Neutrophil (primary cell): ENCODE results near the gene ANKRD44.

ENCODE experiments used
- H3K27ac ChIP-seq: fragments of 200-600 bp; sonication (generic); 2 replicates; pipeline ENCODE4 v1.5.1; 2016; ENCODE audit warnings: mild to moderate bottlenecking, moderate library complexity
- H3K27me3 ChIP-seq: fragments of 200-600 bp; sonication (generic); 2 replicates; pipeline ENCODE4 v1.6.0; 2016; ENCODE audit warnings: mild to moderate bottlenecking
- H3K36me3 ChIP-seq: fragments of 200-600 bp; sonication (generic); 2 replicates; pipeline ENCODE4 v1.5.1; 2017
- H3K4me1 ChIP-seq, 2 experiments: fragments of 200-600 bp in 1 of 2; sonication (generic) in 1 of 2; 1 replicate in 1 of 2; 2 replicates in 1 of 2; pipeline versions ENCODE4 v1.5.1 to v1.6.1; 2013 to 2016; ENCODE audit warnings: low read depth in 1 of 2, low read length in 1 of 2, mild to moderate bottlenecking in 1 of 2, moderate library complexity in 1 of 2; ENCODE audit not compliant: control insufficient read depth in 1 of 2, insufficient read depth in 1 of 2
- H3K4me3 ChIP-seq, 2 experiments: fragments of 200-600 bp in 1 of 2; sonication (generic) in 1 of 2; 1 replicate in 1 of 2; 2 replicates in 1 of 2; pipeline ENCODE4 v1.5.1; 2013 to 2016; ENCODE audit warnings: low read depth in 1 of 2, low read length in 1 of 2, mild to moderate bottlenecking in 1 of 2, moderate library complexity in 1 of 2
- H3K9me3 ChIP-seq: fragments of 200-600 bp; sonication (generic); 2 replicates; pipeline ENCODE4 v1.5.1; 2016
- TF ChIP-seq, protein P1 (sequence below): fragments of 200-600 bp; sonication (generic); IDR thresholded peaks from 2 replicates; pipeline ENCODE4 v1.5.1; 2016; ENCODE audit warnings: antibody characterized with exemption

ANKRD44 gene

DNA sequence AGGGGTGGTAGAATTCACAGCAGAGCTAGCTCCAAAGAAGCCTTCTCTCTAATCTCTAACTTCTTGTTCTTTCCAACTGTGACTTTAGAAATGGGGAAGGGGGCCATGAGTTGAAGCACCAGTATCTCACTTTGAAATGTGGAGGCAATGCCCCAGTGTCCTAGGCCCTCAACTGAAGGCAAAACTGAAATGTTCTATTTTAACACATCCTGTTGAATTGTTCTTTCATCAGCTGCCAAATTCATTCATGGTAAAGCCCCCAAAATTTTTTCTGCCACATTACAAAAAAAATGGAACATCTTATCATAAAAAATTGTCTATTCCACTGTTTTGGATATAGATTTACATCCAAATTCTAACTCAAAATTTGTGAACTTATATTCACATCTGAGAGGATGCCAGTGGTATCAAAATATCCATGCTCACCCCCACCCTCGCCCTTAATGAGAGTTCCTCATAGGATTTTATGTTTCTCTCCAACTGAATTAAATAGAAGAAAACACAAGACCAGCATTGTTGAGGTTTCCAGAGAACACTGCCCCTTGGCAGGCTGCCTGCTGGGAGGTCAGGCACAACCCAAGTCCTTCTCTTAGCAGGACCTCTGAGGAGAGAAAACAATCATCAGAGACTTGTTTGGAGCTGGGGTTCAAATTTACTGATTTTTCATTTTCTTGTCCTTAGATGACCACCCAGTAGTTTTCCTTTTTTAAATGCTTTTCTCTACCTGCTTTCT, 236.7 kb downstream of the ANKRD44 start:
- H3K4me1 ChIP-seq = no peaks in the 10 kb centered on the region
- no peak overlapping the region for H3K4me3 ChIP-seq
- no peaks in the 10 kb centered on the region for H3K27me3 ChIP-seq
- no peaks in the 10 kb centered on the region for H3K9me3 ChIP-seq
- TF ChIP-seq, protein P1, sequence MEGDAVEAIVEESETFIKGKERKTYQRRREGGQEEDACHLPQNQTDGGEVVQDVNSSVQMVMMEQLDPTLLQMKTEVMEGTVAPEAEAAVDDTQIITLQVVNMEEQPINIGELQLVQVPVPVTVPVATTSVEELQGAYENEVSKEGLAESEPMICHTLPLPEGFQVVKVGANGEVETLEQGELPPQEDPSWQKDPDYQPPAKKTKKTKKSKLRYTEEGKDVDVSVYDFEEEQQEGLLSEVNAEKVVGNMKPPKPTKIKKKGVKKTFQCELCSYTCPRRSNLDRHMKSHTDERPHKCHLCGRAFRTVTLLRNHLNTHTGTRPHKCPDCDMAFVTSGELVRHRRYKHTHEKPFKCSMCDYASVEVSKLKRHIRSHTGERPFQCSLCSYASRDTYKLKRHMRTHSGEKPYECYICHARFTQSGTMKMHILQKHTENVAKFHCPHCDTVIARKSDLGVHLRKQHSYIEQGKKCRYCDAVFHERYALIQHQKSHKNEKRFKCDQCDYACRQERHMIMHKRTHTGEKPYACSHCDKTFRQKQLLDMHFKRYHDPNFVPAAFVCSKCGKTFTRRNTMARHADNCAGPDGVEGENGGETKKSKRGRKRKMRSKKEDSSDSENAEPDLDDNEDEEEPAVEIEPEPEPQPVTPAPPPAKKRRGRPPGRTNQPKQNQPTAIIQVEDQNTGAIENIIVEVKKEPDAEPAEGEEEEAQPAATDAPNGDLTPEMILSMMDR = no peak
- H3K27ac ChIP-seq = no peak overlapping the region
- H3K36me3 ChIP-seq = peaks cover 82% of the 10 kb centered on the region

DNA sequence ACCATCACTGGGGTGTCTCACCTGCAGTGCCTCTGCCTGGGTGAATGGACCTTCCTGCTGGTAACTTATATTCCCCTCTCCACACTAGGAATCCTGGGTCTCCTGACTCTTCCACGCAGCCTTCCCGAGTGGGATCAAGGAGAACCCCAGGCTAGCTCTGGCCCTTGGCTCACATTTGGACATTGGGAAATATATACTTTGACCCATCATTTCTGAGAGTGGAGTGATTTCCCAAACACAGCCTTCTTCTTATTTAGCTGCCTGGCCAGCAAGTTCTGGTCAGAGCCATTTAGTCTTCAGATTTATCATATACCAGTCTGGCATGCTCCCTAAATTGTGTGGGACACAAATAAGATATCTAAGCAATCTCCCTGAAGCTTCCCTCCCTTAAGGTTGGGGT, 237.3 kb downstream of the ANKRD44 start:
- H3K4me3 ChIP-seq = no peak overlapping the region
- no peaks in the 10 kb centered on the region for H3K9me3 ChIP-seq
- H3K27me3 ChIP-seq = no peaks in the 10 kb centered on the region
- H3K36me3 ChIP-seq = peaks cover 78% of the 10 kb centered on the region
- TF ChIP-seq, protein P1 = no peak
- H3K4me1 ChIP-seq = no peaks in the 10 kb centered on the region
- H3K27ac ChIP-seq = peak overlapping the region; percentile 18

DNA sequence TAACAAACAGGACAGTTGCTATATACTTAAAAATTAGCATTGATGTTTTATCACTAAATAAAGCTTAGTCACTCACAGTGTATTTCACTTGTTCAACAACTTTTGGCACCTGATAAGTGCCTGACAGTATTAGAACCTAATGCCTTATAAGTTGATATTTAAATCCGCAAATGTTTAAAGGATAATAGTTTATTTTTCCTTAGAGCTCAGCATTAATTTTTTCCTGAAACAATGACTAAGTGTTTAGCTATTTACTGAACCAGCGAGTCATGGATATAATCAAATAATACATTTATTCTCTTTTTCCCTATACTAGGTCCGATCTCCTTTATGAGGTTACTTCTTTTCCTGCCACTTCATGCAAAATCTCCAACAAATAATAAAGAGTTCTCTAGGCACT, 238.0 kb downstream of the ANKRD44 start:
- Histone ChIP-seq H3K9me3 (no peaks in the 10 kb centered on the region), H3K4me1 (no peaks in the 10 kb centered on the region), H3K4me3 (no peak overlapping the region), H3K27me3 (no peaks in the 10 kb centered on the region), H3K36me3 (peaks cover 70% of the 10 kb centered on the region), H3K27ac (no peak overlapping the region)
- TF ChIP-seq, protein P1 = no peak

DNA sequence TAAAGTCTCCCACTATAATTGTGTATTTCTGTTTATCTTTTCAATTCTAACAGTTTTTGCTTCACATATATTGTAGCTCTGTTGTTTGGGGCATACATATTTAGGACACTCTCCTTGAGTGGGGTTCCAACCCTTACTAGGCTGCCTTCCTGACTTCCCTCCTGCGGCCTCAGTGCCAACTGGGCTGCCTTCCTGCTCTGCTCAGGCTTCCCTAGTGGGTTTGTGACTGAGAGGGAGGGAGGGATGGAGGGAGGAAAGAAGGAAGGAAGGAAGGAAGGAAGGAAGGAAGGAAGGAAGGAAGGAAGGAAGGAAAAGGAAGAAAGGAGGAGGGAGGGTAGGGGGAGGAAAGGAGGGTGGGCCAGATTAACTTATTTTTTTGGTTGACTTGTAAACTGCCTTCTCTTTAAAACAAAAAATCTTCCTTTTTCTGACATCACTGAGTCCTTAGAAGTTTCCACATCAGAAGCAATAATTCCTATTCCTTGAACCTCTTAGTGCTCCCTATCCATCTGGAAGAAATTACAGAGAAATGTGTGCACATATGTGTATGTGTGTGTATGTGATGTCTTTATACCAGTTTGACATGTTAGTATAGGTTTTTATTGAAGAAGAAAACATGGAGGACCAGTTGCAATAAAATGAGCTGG, 238.7 kb downstream of the ANKRD44 start:
- Histone ChIP-seq H3K27me3 (no peaks in the 10 kb centered on the region), H3K9me3 (no peaks in the 10 kb centered on the region), H3K4me1 (no peaks in the 10 kb centered on the region), H3K4me3 (no peak overlapping the region), H3K27ac (peak overlapping the region; percentile 44), H3K36me3 (peaks cover 64% of the 10 kb centered on the region)
- TF ChIP-seq, protein P1 = no peak

DNA sequence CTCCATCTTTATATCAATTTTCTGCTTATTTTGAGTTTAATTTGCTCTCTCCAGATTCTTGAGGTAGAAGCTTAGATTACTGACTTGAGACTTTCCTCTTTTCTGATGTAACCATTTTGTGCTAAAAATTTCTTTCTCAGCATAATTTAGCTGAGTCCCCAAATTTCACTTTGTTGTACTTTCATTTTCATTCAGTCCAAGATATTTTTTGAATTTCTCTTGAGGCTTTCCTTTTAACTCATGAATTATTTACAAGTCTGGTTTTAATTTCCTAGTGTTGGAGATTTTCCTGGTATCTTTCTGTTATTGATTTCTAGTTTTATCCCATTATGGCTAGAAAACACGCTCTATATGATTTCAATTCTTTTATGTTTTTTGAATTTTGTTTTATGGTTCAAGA, 239.4 kb downstream of the ANKRD44 start:
- TF ChIP-seq, protein P1 = no peak
- H3K4me1 ChIP-seq = no peaks in the 10 kb centered on the region
- H3K36me3 ChIP-seq = peaks cover 59% of the 10 kb centered on the region
- no peaks in the 10 kb centered on the region for H3K27me3 ChIP-seq
- no peak overlapping the region for H3K4me3 ChIP-seq
- H3K27ac ChIP-seq = peak overlapping the region; percentile 44
- no peaks in the 10 kb centered on the region for H3K9me3 ChIP-seq
